ENCODE measurements around the gene IL22RA1. TPM values are rescaled to one million over a fixed set of nuclear protein-coding genes. Genes with fewer than 3 reads are reported as not detected.

IL22RA1 gene
- total RNA-seq, 1 experiment from 2014 or later: 0.13 TPM

GRCh38 chr1:24082372-24082771 lies 60.6 kb downstream of the IL22RA1 start:
- H3K9me3 ChIP-seq (ENCODE audit: control insufficient read depth, low read depth, low read length): no peaks in the 10 kb centered on the region
- H3K4ac ChIP-seq (ENCODE audit: low read depth, low read length): no peak overlapping the region
- H4K20me1 ChIP-seq (ENCODE audit: control insufficient read depth, insufficient read depth, insufficient read length): no peaks in the 10 kb centered on the region
- H4K91ac ChIP-seq (ENCODE audit: insufficient read length, low read depth, low read length): no peak overlapping the region
- DNase-seq: no peak
- no peak overlapping the region for H2BK20ac ChIP-seq (ENCODE audit: low read depth, low read length, poor library complexity, severe bottlenecking)
- TF ChIP-seq CTCF (conservative IDR thresholded peaks at IDR 0.05): no peak
- no peak overlapping the region for H3K56ac ChIP-seq (ENCODE audit: insufficient read length, low read depth, low read length)
- no peaks in the 10 kb centered on the region; a peak in 2 of 5 replicates for H3K9me3 Mint-ChIP-seq
- H3K27ac Mint-ChIP-seq: no peak overlapping the region; a peak in 1 of 7 replicates
- no peak overlapping the region for H2AFZ ChIP-seq (ENCODE audit: low read length)
- no peaks in the 10 kb centered on the region for H3K36me3 Mint-ChIP-seq (ENCODE audit: insufficient read depth in 1 of 3, low read depth in 3 of 3)
- H4K5ac ChIP-seq (ENCODE audit: insufficient read length, low read depth, low read length): no peak overlapping the region
- no peak overlapping the region for H3K27ac ChIP-seq (ENCODE audit: insufficient read length, low read depth, low read length)
- H3K18ac ChIP-seq (ENCODE audit: insufficient read length, low read depth, low read length): no peak overlapping the region
- no peak overlapping the region for H3K14ac ChIP-seq (ENCODE audit: insufficient read depth, low read length)
- peaks cover 4% of the 10 kb centered on the region; the same call in 1 of the 2 replicates for H3K4me1 ChIP-seq (ENCODE audit: insufficient read depth, low read length)
- no peak overlapping the region for H2BK12ac ChIP-seq (ENCODE audit: insufficient read length, low read depth, low read length)
- H3K9ac ChIP-seq (ENCODE audit: extremely low read depth, insufficient read length, low read length): no peak overlapping the region
- no peaks in the 10 kb centered on the region for H3K79me1 ChIP-seq (ENCODE audit: insufficient read depth, low read depth, low read length, poor library complexity, severe bottlenecking)
- no peak overlapping the region for H2BK5ac ChIP-seq (ENCODE audit: insufficient read length, low read length)
- no peak overlapping the region for H2AK5ac ChIP-seq (ENCODE audit: insufficient read length, low read length)
- no peak overlapping the region for H2BK120ac ChIP-seq (ENCODE audit: low read depth, low read length, poor library complexity, severe bottlenecking)
- H2BK15ac ChIP-seq (ENCODE audit: low read depth, low read length): no peak overlapping the region
- no peak overlapping the region for H3K4me3 Mint-ChIP-seq
- no peaks in the 10 kb centered on the region for H3K23me2 ChIP-seq (ENCODE audit: insufficient read length, low read depth, low read length, poor library complexity, severe bottlenecking)
- peaks cover 5 to 9% of the 10 kb centered on the region in 2 experiments; a peak in 3 of 4 replicates for H3K4me1 Mint-ChIP-seq
- H3K27me3 ChIP-seq (ENCODE audit: insufficient read depth, low read length): no peaks in the 10 kb centered on the region
- no peaks in the 10 kb centered on the region for H3K27me3 Mint-ChIP-seq (ENCODE audit: low read depth)
- no peak overlapping the region for H3K23ac ChIP-seq (ENCODE audit: insufficient read length, low read depth, low read length)
- H3T11ph ChIP-seq (ENCODE audit: low read length): no peak overlapping the region
- no CpG with 5 or more reads among the region's 8 CpGs for WGBS (ENCODE audit: extremely low coverage, insufficient read length, low lambda C conversion rate)
- no peak overlapping the region for H4K8ac ChIP-seq (replicated peaks; ENCODE audit: insufficient read length, low read depth, low read length)
- no peaks in the 10 kb centered on the region for H3K79me2 ChIP-seq (ENCODE audit: insufficient read depth, low read length)
- no peak overlapping the region for H3K4me2 ChIP-seq (ENCODE audit: insufficient read depth, insufficient read length, low read length)

Measured in H9 (cell line).